DMS53 (cell line): ENCODE measurements around the gene MTHFD2L.

Experiments
- DNase-seq: peaks from one replicate; lab custom pipeline; 2025; lab: John Stamatoyannopoulos, UW

The MTHFD2L gene

GRCh38 chr4:74307170-74307569 lies 149.3 kb downstream of the MTHFD2L start:
- DNase-seq, result no peak

- no peak for DNase-seq
These were observed 150.3 kb downstream of the MTHFD2L start, which contains the start of gene EPGN for GRCh38 chr4:74308215-74308614. Gene EPGN (plus strand): TSS chr4:74308470. CDS start chr4:74308534, 64 bp downstream.

- no peak for DNase-seq
These were observed 151.3 kb downstream of the MTHFD2L start for GRCh38 chr4:74309223-74309622.

- peak; percentile 78 for DNase-seq
These were observed 153.9 kb downstream of the MTHFD2L start for GRCh38 chr4:74311696-74312313.

GRCh38 chr4:74314329-74314728 lies 156.4 kb downstream of the MTHFD2L start:
- DNase-seq, result no peak

GRCh38 chr4:74314944-74315343 lies 157.0 kb downstream of the MTHFD2L start:
- no peak for DNase-seq

GRCh38 chr4:74315376-74315775 lies 157.5 kb downstream of the MTHFD2L start:
- no peak for DNase-seq

- no peak for DNase-seq
These were observed 158.5 kb downstream of the MTHFD2L start for GRCh38 chr4:74316397-74316796.

GRCh38 chr4:74317616-74318246 lies 159.8 kb downstream of the MTHFD2L start:
- DNase-seq, result no peak

GRCh38 chr4:74318276-74318675 lies 160.4 kb downstream of the MTHFD2L start:
- no peak for DNase-seq

- DNase-seq, result no peak
These were observed 161.6 kb downstream of the MTHFD2L start for GRCh38 chr4:74319470-74319869.

- DNase-seq, result peak; percentile 86
These were observed 162.7 kb downstream of the MTHFD2L start for GRCh38 chr4:74320559-74321118.

- DNase-seq, result no peak
These were observed 164.4 kb downstream of the MTHFD2L start for GRCh38 chr4:74322301-74322700.

GRCh38 chr4:74323663-74324062 lies 165.7 kb downstream of the MTHFD2L start:
- DNase-seq, result no peak

GRCh38 chr4:74324262-74324661 lies 166.3 kb downstream of the MTHFD2L start:
- DNase-seq, result no peak

- no peak for DNase-seq
These were observed 168.0 kb downstream of the MTHFD2L start for GRCh38 chr4:74325886-74326285.

- no peak for DNase-seq
These were observed 169.8 kb downstream of the MTHFD2L start for GRCh38 chr4:74327762-74328161.

- no peak for DNase-seq
These were observed 170.6 kb downstream of the MTHFD2L start for GRCh38 chr4:74328501-74328900.

- DNase-seq, result no peak
These were observed 171.4 kb downstream of the MTHFD2L start for GRCh38 chr4:74329307-74329706.

- no peak for DNase-seq
These were observed 172.4 kb downstream of the MTHFD2L start for GRCh38 chr4:74330295-74330750.

- no peak for DNase-seq
These were observed 173.3 kb downstream of the MTHFD2L start for GRCh38 chr4:74331252-74331651.

GRCh38 chr4:74331944-74332343 lies 174.0 kb downstream of the MTHFD2L start:
- DNase-seq, result no peak

GRCh38 chr4:74334636-74335035 lies 176.7 kb downstream of the MTHFD2L start:
- DNase-seq, result no peak
